Vagina (tissue), 2 donors: ENCODE results near the gene MBIP. TPM values are rescaled to one million over a fixed set of nuclear protein-coding genes. Genes with fewer than 3 reads are reported as not detected.
A peak's percentile ranks its signal among the peaks of the same experiment; 100 is the strongest.

Experiments used
- DNase-seq, 2 donors: peaks; one replicate each; pipeline ENCODE4 v3.0.0-alpha.2; 2017; ENCODE audit errors: extremely low spot score in 2 of 2
- H3K27ac ChIP-seq: fragments of 200-600 bp; sonication (generic); one replicate; pipeline ENCODE4 v1.5.1; 2019
- H3K27me3 ChIP-seq: fragments of 200-600 bp; sonication (generic); one replicate; pipeline ENCODE4 v1.5.1; 2019
- H3K36me3 ChIP-seq, 2 donors: fragments of 200-600 bp; sonication (generic); one replicate each; pipeline ENCODE4 v1.5.1; 2017 to 2019
- H3K4me1 ChIP-seq: fragments of 200-600 bp; sonication (generic); one replicate; pipeline ENCODE4 v1.5.1; 2019
- H3K4me3 ChIP-seq, 2 donors: fragments of 200-600 bp; sonication (generic); 1 replicate in 1 of 2; 2 replicates in 1 of 2; pipeline ENCODE4 v1.5.1; 2016 to 2019
- H3K9me3 ChIP-seq: fragments of 200-600 bp; sonication (generic); one replicate; pipeline ENCODE4 v1.5.1; 2019
- POLR2A ChIP-seq, 2 donors: fragments of 450-650 bp; IDR thresholded peaks; one replicate each; pipeline ENCODE4 v1.6.1; 2017; ENCODE audit warnings: antibody characterized with exemption in 2 of 2, mild to moderate bottlenecking in 2 of 2, moderate library complexity in 2 of 2
- POLR2AphosphoS5 ChIP-seq, 2 donors: sonication (generic); formaldehyde crosslinking; IDR thresholded peaks; one replicate each; pipeline ENCODE4 v1.9.0; 2017; ENCODE audit warnings: antibody characterized with exemption in 2 of 2, mild to moderate bottlenecking in 2 of 2, low read depth in 1 of 2; ENCODE audit not compliant: insufficient read depth in 1 of 2
- intact Hi-C: fragments of 100-400 bp; cut with DNase I; formaldehyde crosslinking; loops from one replicate; pipeline ENCODE4 v1.15.1; 2023
- total RNA-seq: library from RNA; depleted of rRNA; stranded (reverse); fragments of >200 nt; gene quantifications from one replicate; pipeline ENCODE4 v1.2.3, GENCODE V29; 2016
- TF ChIP-seq, protein P1 (sequence below), 3 experiments: fragments of 450-650 bp in 2 of 3; fragments of 200-600 bp in 1 of 3; sonication (generic) in 1 of 3; IDR thresholded peaks; one replicate each; pipeline ENCODE4 v1.5.1; 2017 to 2019; ENCODE audit warnings: antibody characterized with exemption in 3 of 3, mild to moderate bottlenecking in 2 of 3, moderate library complexity in 2 of 3

The MBIP gene
- total RNA-seq, 1 donor from 2014 or later, result 8.3 TPM

DNA sequence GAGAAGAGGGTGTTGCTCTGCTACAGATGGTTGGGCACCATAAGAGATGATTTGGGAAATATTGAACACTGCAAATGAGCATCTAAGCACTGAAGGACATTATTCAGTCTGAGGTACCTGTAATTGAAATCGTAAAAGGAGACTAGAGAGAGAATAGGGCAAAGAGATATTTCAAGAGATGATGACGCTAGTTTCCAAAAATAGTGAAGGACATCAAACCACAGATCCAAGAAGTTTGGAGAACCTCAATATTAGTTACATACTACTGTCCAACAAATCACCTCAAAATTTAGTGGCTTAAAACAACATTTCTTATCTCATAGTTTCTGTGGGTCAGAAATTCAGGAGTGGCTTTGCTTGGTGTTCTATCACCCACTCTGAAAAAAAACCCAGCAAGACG is 4.5 kb upstream of the MBIP start:
- intact Hi-C loops, result no loop called here
- no peaks in the 10 kb centered on the region for H3K27me3 ChIP-seq
- TF ChIP-seq POLR2AphosphoS5 (IDR thresholded peaks at IDR 0.05; ENCODE audit: insufficient read depth in 1 of 2, low read depth in 1 of 2) (no peak), POLR2A (IDR thresholded peaks at IDR 0.05) (no peak)
- TF ChIP-seq, protein P1, sequence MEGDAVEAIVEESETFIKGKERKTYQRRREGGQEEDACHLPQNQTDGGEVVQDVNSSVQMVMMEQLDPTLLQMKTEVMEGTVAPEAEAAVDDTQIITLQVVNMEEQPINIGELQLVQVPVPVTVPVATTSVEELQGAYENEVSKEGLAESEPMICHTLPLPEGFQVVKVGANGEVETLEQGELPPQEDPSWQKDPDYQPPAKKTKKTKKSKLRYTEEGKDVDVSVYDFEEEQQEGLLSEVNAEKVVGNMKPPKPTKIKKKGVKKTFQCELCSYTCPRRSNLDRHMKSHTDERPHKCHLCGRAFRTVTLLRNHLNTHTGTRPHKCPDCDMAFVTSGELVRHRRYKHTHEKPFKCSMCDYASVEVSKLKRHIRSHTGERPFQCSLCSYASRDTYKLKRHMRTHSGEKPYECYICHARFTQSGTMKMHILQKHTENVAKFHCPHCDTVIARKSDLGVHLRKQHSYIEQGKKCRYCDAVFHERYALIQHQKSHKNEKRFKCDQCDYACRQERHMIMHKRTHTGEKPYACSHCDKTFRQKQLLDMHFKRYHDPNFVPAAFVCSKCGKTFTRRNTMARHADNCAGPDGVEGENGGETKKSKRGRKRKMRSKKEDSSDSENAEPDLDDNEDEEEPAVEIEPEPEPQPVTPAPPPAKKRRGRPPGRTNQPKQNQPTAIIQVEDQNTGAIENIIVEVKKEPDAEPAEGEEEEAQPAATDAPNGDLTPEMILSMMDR (IDR thresholded peaks at IDR 0.05), result no peak
- H3K27ac ChIP-seq, result no peak overlapping the region
- H3K4me1 ChIP-seq, result no peaks in the 10 kb centered on the region
- no peak for DNase-seq
- H3K4me3 ChIP-seq, result no peak overlapping the region
- no peaks in the 10 kb centered on the region for H3K36me3 ChIP-seq
- H3K9me3 ChIP-seq, result no peaks in the 10 kb centered on the region

GRCh38 chr14:36320897-36321381 is 502 bp upstream of the MBIP start:
- H3K27ac ChIP-seq, result peak overlapping the region; percentile 82
- no peak for DNase-seq

DNA sequence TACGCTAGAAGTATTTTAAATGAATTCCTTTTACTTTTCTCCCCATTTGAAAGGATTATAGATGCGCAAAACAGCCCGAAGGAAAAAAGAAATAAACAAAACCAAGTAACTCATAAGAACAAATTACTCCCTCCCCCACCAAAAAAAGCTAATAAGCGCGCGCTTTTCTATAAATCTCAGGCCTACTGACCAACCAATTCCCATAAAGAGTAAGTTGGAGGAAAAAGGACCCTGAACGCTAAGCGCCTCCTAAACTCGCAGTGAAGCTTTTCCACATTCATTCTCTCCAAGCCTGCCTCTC is 588 bp downstream of the MBIP start:
- TF ChIP-seq POLR2A (IDR thresholded peaks at IDR 0.05), result no peak
- TF ChIP-seq POLR2AphosphoS5 (IDR thresholded peaks at IDR 0.05; ENCODE audit: insufficient read depth in 1 of 2, low read depth in 1 of 2), result no peak
- TF ChIP-seq, protein P1 (IDR thresholded peaks at IDR 0.05), result no peak
- peaks cover 18% of the 10 kb centered on the region for H3K4me1 ChIP-seq
- no peak for DNase-seq

More at GRCh38 chr14:36320897-36321381, 502 bp upstream of the MBIP start:
- TF ChIP-seq POLR2AphosphoS5 (IDR thresholded peaks at IDR 0.05; ENCODE audit: insufficient read depth in 1 of 2, low read depth in 1 of 2), result no peak
- no peak for TF ChIP-seq POLR2A (IDR thresholded peaks at IDR 0.05)
- TF ChIP-seq, protein P1 (IDR thresholded peaks at IDR 0.05), result no peak
- Histone ChIP-seq H3K9me3 (no peaks in the 10 kb centered on the region), H3K36me3 (no peaks in the 10 kb centered on the region), H3K4me3 (peak overlapping the region; percentile 75 to 81), H3K27me3 (no peaks in the 10 kb centered on the region), H3K4me1 (peaks cover 18% of the 10 kb centered on the region)
- intact Hi-C loops, result no loop called here

GRCh38 chr14:36317650-36318049 is 2.8 kb downstream of the MBIP start:
- H3K9me3 ChIP-seq, result no peaks in the 10 kb centered on the region
- intact Hi-C loops, result no loop called here
- no peak for DNase-seq
- no peaks in the 10 kb centered on the region for H3K27me3 ChIP-seq
- H3K4me1 ChIP-seq, result peaks cover 18% of the 10 kb centered on the region
- H3K4me3 ChIP-seq, result no peak overlapping the region
- H3K36me3 ChIP-seq, result peaks cover 0 to 6% of the 10 kb centered on the region in 2 donors
- TF ChIP-seq POLR2A (IDR thresholded peaks at IDR 0.05), result no peak
- TF ChIP-seq POLR2AphosphoS5 (IDR thresholded peaks at IDR 0.05; ENCODE audit: insufficient read depth in 1 of 2, low read depth in 1 of 2), result no peak
- TF ChIP-seq, protein P1 (IDR thresholded peaks at IDR 0.05), result no peak
- H3K27ac ChIP-seq, result no peak overlapping the region

More for the DNA sequence above, 588 bp downstream of the MBIP start:
- peak overlapping the region; percentile 75 to 81 for H3K4me3 ChIP-seq
- no peaks in the 10 kb centered on the region for H3K27me3 ChIP-seq
- H3K36me3 ChIP-seq, result no peaks in the 10 kb centered on the region
- peak overlapping the region; percentile 82 for H3K27ac ChIP-seq
- intact Hi-C loops, result no loop called here
- no peaks in the 10 kb centered on the region for H3K9me3 ChIP-seq

GRCh38 chr14:36316131-36316530 is 4.3 kb downstream of the MBIP start:
- intact Hi-C loops, result no loop called here
- DNase-seq, result no peak
- Histone ChIP-seq H3K4me1 (peaks cover 18% of the 10 kb centered on the region), H3K27me3 (no peaks in the 10 kb centered on the region), H3K4me3 (no peak overlapping the region), H3K27ac (no peak overlapping the region), H3K36me3 (peaks cover 0 to 11% of the 10 kb centered on the region in 2 donors), H3K9me3 (no peaks in the 10 kb centered on the region)
- TF ChIP-seq POLR2AphosphoS5 (IDR thresholded peaks at IDR 0.05; ENCODE audit: insufficient read depth in 1 of 2, low read depth in 1 of 2), result no peak
- TF ChIP-seq, protein P1 (IDR thresholded peaks at IDR 0.05), result no peak
- no peak for TF ChIP-seq POLR2A (IDR thresholded peaks at IDR 0.05)
